Omental fat pad (tissue), 4 donors: ENCODE results near the gene SNAPC4. TPM values are rescaled to one million over a fixed set of nuclear protein-coding genes. Genes with fewer than 3 reads are reported as not detected.

Experiments used
- ATAC-seq: fragments of 150-250 bp; one replicate; pipeline ENCODE4 v1.9.1; 2016; ENCODE audit warnings: mild to moderate bottlenecking, moderate library complexity; ENCODE audit not compliant: low FRiP score
- DNase-seq: peaks from one replicate; pipeline ENCODE4 v3.0.0-alpha.2; 2019; ENCODE audit warnings: low spot score
- CTCF ChIP-seq, 3 donors: fragments of 450-650 bp; IDR thresholded peaks; one replicate each; pipeline ENCODE4 v1.5.1; 2016 to 2017; ENCODE audit warnings: antibody characterized with exemption in 3 of 3, mild to moderate bottlenecking in 3 of 3, moderate library complexity in 2 of 3
- total RNA-seq, 4 donors: library from RNA; depleted of rRNA; stranded (reverse); fragments of >200 nt; gene quantifications; one replicate each; pipeline ENCODE4 v1.1.0, GENCODE V29; 2016

SNAPC4 gene
- total RNA-seq, 4 donors from 2014 or later, result 3.2 to 11.2 (median 5.8) TPM

DNA sequence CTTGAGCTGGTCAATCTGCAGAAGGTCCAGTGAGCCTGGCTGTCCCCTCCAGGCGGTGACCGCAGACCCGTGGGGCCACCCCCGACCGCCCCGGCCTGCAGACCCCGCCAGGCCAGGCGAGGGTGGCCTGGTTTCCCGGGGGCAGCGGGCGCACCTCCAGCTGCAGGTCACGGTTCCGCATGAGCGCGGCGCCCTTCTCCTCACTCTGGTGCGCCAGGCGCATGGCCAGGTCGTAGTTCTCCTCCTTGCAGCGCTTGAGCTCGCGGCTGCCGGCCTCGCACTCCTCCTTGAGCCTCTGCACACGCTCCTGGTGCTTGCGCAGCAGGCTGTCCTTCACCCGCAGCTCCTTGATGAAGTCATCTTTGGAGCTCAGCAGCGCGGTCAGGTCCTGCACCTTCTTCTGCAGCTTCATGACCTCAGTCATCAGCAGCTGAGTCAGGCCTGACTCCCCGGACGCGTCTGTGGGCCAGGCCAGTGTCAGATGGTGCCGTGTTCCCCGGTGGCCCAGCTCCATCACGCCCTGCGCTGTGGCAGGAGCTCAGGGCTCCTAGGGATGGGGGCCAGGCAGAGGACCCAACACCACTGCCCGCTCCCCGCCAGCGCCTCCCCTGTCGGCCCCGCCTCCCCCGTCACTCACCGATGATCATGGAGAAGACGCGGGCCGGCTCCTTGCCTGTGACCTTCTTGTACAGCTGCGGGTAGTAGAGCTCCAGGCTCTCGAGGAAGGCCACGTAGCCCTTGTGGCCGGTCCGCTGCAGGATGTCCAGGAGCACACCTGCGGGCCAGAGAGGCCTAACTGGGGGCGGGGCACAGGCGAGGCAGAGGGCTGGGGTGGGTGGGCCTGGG lies 29.1 kb downstream of the SNAPC4 start:
- DNase-seq (no peak), ATAC-seq (no peak)
- no peak for TF ChIP-seq CTCF (IDR thresholded peaks at IDR 0.05)

DNA sequence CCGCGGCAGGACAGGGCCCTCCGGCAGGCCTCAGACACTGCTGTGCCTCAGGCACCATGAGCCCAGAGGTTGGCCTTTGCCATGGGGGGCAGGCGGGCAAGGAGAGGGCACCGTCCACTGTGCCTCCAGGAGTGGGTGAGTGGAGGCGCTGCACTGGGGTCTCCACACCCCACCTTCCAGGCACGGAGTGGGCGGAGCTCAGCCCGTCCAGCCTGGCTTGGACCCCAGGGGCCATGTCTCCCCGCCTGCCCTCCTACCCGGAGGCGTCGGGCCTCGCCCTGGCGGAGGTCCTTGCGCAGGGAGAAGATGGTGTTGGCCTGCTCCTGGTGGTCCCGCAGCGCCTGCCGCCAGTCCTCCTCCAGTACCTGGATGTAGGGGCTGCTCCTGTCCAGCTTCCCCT lies 29.9 kb downstream of the SNAPC4 start:
- no peak for DNase-seq
- TF ChIP-seq CTCF (IDR thresholded peaks at IDR 0.05), result no peak
- ATAC-seq, result no peak

DNA sequence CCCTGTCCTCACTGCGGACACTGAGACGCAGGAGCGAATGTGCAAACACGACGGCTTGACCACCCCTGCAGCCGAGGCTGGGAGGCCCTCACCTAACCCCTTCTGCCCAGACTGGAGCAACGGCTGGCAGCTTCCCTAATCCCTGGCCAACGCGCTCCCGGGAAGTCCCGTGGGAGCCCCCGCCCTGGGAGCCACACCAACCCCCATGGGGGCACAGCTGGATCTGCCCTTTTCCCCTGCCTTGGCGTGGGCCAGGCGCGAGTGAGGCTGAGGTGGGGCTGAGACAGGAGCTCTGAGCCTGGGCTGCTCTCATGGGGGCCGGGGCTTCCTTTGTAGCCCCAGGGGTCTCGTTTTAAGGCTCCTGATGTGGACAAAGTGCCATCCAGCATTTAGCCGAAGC lies 31.8 kb downstream of the SNAPC4 start:
- no peak for TF ChIP-seq CTCF (IDR thresholded peaks at IDR 0.05)
- DNase-seq, result no peak
- no peak for ATAC-seq

- DNase-seq (no peak), ATAC-seq (no peak)
- no peak for TF ChIP-seq CTCF (IDR thresholded peaks at IDR 0.05)
Observed at GRCh38 chr9:136367296-136368145, 32.4 kb downstream of the SNAPC4 start.

GRCh38 chr9:136366826-136367225 lies 33.1 kb downstream of the SNAPC4 start:
- no peak for DNase-seq
- TF ChIP-seq CTCF (IDR thresholded peaks at IDR 0.05), result no peak
- no peak for ATAC-seq

GRCh38 chr9:136365775-136366222 lies 34.2 kb downstream of the SNAPC4 start:
- DNase-seq (no peak), ATAC-seq (no peak)
- no peak for TF ChIP-seq CTCF (IDR thresholded peaks at IDR 0.05)
